ENCODE results near the gene CRPPA.
"Not testable (repeated sequence)": the region's sequence is repeated elsewhere in the genome, so short reads cannot be mapped to it uniquely, and the experiment has no call there.

CRPPA gene

GRCh38 chr7:16421333-16422102 is at the start of gene CRPPA:
TSS of gene CRPPA (minus strand) at chr7:16421538. CDS start at chr7:16421322, 216 bp downstream.
- peak; percentile 19 for DNase-seq (ENCODE audit: low read depth)

GRCh38 chr7:16465469-16466361 is 44.4 kb upstream of the CRPPA start, which contains the start of gene SOSTDC1:
TSS of gene SOSTDC1 (minus strand) at chr7:16465738. CDS start at chr7:16465668, 70 bp downstream.
- no peak for DNase-seq (ENCODE audit: low read depth)

DNA sequence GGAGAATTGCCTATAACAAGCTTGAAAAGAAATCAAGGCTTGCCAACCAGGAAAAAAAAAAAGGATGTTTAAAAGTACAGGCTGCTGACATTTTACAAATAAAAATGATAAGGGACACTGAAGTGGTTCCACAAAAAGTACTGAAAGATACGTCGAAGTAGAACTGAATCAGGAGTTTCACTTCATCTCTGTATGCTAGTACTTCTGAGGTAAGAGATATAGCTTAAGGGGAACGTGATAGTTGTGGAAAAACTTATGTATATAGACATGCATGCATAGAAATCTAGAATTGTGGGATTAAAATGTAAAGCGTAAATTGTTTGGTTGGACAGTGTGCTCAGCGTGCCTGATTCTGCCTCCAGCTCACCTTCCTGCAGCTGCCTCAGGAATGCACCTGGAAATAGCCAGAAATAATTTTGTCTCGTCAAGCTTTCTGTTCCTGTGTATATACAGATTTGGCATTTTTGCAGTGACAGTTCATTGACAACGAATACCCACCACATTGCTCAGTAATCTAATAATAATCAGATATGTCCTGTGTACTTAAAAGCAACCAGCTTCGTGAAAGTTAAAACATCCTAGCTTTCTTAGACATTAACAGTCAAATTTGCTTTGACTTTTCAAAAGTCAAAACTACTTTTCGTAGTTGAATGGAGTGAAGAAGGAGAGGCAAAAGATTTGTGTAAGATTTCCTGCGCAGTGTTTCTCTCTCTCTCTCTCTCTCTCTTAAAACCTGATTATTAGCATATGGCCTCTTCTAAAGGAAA is 42.8 kb upstream of the CRPPA start:
- DNase-seq (ENCODE audit: low read depth), result no peak

DNA sequence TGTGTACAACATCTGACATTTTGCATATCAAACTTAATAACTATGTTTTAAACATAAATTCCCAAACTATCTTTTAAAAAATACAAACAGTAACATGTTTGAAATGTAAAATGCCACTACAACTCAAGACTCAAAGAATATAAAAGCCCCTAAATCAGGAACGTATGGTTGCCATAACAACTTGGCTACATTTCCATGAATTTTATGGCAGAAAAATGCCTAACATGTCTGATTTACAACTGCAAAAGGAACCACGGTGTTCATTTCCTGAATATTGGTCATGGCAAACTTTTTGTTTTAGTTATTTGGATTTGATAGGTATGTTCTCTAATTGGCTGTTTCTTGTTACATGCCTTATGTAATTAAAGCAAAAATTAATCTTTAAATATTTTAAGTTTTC is 42.2 kb upstream of the CRPPA start:
- DNase-seq (ENCODE audit: low read depth), result no peak

DNA sequence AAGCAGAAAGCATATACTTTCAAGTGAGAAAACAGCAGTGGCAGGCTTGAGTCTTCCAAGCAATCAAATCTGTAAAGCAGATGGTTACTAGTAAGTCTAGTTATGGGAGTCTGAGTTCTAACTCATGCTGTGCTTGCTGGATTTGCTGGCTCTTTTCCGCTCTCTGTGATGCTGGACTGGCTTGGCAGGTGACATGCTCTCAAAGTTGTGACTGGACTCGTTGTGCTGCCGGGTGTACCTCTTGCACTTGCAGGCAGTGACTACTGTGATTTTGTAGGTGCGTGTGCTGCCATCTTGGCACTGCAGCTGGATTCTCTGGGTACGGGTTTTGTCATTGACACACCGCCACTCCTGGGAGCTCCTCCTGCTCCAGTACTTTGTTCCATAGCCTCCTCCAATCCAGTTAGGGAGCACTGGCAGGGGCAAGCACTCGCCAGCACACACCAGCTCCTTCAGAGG is 41.1 kb upstream of the CRPPA start:
- no peak for DNase-seq (ENCODE audit: low read depth)

GRCh38 chr7:16460789-16461493 is 39.6 kb upstream of the CRPPA start:
- DNase-seq (ENCODE audit: low read depth), result no peak

GRCh38 chr7:16456303-16456702 is 35.0 kb upstream of the CRPPA start:
- not testable (repeated sequence) for DNase-seq (ENCODE audit: low read depth)

GRCh38 chr7:16455591-16455990 is 34.3 kb upstream of the CRPPA start:
- DNase-seq (ENCODE audit: low read depth), result no peak

GRCh38 chr7:16450366-16450765 is 29.0 kb upstream of the CRPPA start:
- DNase-seq (ENCODE audit: low read depth), result no peak

DNA sequence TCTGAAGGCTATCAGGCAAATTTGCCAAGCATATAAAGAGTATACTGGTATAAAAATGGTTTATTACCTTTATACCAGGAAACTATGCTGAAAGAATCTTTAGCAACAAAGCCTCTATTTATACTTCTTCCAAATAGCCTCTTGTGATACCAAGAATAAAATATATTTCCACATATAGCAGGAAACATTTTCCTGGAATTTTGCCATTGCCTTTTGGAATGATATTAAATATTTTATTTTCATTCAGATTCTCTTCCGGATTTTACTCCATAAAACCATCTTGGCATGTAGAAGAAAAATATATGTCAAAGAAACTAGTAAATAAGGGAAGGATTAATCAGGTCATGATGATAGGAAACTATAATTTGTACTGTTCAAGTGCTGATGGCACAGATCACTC is 26.5 kb upstream of the CRPPA start:
- no peak for DNase-seq (ENCODE audit: low read depth)

- no peak for DNase-seq (ENCODE audit: low read depth)
Measured at GRCh38 chr7:16446508-16446907, 25.2 kb upstream of the CRPPA start.

DNA sequence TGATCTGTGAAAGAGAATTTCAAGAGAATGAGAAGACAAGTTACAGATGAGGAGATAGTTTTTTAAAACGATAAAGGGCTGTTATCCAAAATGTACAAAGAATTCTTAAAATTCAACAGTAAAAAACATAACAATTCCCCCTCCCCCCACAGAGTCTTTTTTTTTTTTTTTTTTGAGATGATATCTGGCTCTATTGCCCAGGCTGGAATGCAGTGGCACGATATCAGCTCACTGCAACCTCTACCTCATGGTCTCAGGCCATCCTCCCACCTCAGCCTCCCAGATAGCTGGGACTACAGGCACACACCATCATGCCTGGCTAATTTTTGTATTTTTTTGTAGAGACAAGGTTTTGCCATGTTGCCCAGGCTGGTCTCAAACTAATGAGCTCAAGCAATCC is 22.5 kb upstream of the CRPPA start:
- not testable (repeated sequence) for DNase-seq (ENCODE audit: low read depth)

GRCh38 chr7:16438988-16439387 is 17.6 kb upstream of the CRPPA start:
- no peak for DNase-seq (ENCODE audit: low read depth)

DNA sequence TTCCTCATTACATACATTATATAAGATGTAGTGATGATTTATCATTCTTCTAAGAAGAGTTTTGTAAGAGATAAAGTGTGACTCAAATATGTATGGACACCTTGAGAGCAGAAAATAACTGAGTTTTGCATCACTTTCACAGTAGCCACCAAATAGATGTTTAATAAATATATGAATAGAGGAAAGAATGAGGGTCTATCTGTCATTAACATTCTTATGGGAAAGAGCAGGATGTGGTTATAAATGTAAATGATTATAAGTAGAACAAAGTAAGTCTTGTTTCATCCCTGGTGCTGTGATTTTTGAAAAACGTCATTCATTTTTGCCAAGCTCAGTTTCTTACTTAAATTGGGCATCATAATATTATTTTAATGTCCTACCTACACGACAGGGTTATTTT is 15.0 kb upstream of the CRPPA start:
- DNase-seq (ENCODE audit: low read depth), result no peak

DNA sequence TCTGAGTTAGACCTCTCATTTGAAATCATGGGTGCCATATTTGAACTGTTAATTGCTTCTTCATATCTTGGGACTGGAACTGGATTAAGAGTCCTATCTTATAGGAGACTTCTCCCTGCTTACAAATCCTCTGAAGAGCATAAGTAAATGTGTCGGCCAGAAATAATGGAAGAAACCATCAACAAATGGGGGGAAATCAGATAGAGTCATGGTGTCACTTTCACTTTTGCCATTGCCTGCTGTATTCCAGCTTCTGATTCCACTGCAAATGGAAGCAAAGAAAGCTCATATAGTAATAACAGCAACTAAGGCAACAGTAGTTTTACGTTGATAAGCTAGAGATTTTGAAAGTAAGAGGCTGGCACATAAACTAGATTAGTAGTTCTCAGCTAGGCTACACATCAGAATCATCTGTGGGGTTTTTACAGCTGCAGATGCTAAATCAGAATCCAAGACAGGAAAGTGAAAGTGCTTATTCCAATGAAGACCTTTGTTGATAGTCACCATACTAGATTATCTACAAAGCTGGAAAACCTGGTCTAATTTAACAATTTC is 12.3 kb upstream of the CRPPA start:
- no peak for DNase-seq (ENCODE audit: low read depth)

DNA sequence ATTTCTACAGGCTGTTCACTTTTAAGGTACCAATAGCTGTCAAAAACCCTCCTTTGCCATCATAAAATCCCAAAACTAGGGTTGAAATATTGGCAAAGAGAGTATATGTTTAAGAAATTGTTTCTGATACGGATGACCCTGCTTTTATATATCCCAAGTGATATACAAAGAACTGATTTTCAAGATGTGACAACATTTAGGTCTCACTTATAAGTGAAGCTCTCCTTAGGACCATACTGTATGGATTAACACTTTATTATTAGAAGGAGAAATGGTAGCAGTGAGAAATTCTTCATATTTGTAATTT is 11.0 kb upstream of the CRPPA start:
- no peak for DNase-seq (ENCODE audit: low read depth)

GRCh38 chr7:16431646-16432424 is 10.5 kb upstream of the CRPPA start:
- no peak for DNase-seq (ENCODE audit: low read depth)

DNA sequence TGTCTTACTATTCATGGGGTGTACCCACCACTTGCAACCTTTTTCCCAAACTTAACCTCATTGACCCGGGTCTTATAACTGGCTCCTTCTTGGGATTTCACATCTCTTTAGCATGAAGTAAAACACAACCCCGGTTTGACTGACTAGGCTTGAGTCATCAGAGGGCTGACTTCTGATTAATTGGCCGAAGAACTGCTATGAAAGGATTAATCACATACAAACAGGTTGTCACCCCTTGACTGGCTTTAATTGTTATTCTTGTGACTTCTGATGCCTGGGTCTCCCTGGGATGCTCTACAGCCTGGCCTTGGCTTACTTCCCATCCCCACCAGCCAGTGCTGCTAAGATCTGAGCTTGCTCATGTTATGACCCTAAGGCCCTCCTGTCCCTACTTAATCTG is 8.8 kb upstream of the CRPPA start:
- DNase-seq (ENCODE audit: low read depth), result no peak

- no peak for DNase-seq (ENCODE audit: low read depth)
Measured at GRCh38 chr7:16428672-16429071, 7.3 kb upstream of the CRPPA start.

DNA sequence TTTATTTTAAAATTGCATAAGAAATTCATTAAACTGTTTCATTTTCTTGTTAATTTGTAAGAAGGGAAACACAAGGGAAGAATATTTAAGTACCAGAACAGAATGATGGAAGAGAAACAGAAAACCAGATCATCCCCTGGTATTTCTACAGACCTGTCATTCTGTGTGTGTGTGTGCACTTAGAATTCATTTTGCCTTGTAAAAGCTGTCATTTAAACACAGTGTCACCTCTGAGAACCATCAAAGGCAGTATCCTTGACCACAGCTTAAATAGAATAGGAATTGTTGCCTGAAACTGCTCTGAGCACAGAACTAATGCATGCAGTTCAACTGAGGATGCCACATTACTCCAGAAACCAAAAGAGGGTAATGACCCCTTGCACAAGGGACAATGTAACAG is 6.8 kb upstream of the CRPPA start:
- DNase-seq (ENCODE audit: low read depth), result no peak

GRCh38 chr7:16423761-16424160 is 2.4 kb upstream of the CRPPA start:
- no peak for DNase-seq (ENCODE audit: low read depth)

Data from activated T-cell treated with anti-CD3 and anti-CD28 coated beads for 1 hour (primary cell).